22Rv1 (cell line): ENCODE results near the gene PRSS12.

Source experiments
- ZFX ChIP-seq: fragments of 450-650 bp; IDR thresholded peaks from 2 replicates; pipeline ENCODE4 v1.6.1; 2017; ENCODE audit warnings: antibody characterized with exemption, borderline replicate concordance
- TF ChIP-seq, protein P1 (sequence below): fragments of 450-650 bp; IDR thresholded peaks from 2 replicates; pipeline ENCODE4 v1.5.1; 2017; ENCODE audit warnings: mild to moderate bottlenecking

DNA sequence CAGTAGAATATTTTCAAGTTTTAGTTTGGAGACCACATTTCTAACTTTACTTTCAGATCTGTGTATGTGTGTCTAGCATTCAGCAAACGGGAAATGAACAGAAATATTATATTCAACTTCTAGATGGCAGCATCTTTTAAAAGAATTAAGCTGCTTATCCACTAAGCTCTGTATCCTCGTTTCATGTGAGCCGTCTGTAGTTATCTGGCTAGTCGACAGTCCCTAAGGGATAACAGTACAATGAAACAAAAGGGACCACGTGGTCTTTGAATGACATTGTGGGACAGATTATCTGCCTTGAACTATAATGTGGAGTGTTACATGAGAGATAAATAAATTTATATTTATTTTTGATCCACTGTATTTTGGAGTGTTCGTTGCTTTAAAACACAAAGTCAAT lies 35.8 kb upstream of the PRSS12 start:
- TF ChIP-seq, protein P1, sequence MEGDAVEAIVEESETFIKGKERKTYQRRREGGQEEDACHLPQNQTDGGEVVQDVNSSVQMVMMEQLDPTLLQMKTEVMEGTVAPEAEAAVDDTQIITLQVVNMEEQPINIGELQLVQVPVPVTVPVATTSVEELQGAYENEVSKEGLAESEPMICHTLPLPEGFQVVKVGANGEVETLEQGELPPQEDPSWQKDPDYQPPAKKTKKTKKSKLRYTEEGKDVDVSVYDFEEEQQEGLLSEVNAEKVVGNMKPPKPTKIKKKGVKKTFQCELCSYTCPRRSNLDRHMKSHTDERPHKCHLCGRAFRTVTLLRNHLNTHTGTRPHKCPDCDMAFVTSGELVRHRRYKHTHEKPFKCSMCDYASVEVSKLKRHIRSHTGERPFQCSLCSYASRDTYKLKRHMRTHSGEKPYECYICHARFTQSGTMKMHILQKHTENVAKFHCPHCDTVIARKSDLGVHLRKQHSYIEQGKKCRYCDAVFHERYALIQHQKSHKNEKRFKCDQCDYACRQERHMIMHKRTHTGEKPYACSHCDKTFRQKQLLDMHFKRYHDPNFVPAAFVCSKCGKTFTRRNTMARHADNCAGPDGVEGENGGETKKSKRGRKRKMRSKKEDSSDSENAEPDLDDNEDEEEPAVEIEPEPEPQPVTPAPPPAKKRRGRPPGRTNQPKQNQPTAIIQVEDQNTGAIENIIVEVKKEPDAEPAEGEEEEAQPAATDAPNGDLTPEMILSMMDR, result no peak
- no peak for TF ChIP-seq ZFX
